ENCODE measurements around the gene STAG3.
"Not testable (repeated sequence)": the region's sequence is repeated elsewhere in the genome, so short reads cannot be mapped to it uniquely, and the experiment has no call there.

STAG3 gene

GRCh38 chr7:100220586-100221230, 43.0 kb downstream of the STAG3 start:
- in situ Hi-C loops (cut with MboI; ENCODE audit: low sequenced_read_pairs, unreplicated experiment) = no loop called here

DNA sequence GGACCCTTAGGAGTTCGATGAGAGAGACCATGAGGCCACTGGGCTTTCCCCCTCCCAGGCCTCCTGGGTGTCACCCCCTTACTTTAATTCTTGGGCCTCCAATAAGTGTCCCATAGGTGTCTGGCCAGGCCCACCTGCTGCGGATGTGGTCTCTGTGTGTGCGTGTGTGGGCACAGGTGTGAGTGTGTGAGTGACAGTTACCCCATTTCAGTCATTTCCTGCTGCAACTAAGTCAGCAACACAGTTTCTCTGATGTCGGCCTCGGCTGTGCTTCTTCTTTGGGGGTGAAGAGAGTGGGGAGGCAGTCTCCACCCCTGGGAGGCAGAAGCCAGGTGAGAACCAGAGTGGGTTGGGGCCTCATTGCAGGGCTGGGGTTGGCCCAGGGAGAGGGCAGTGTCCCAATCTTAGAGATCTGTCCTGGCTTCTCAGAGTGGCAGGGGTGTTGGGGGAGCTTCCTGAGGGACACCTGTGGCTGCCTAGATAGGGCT, 43.6 kb downstream of the STAG3 start:
- in situ Hi-C loops (cut with MboI; ENCODE audit: low sequenced_read_pairs, unreplicated experiment) = no loop called here
- DNase-seq (ENCODE audit: low spot score) = peak; percentile 84
- no peak for TF ChIP-seq CTCF (IDR thresholded peaks at IDR 0.05; ENCODE audit: borderline replicate concordance, control extremely low read depth, extremely low read depth, insufficient read depth, missing control alignments)

More at GRCh38 chr7:100220586-100221230, 43.0 kb downstream of the STAG3 start:
- no peak for TF ChIP-seq CTCF (IDR thresholded peaks at IDR 0.05; ENCODE audit: borderline replicate concordance, control extremely low read depth, extremely low read depth, insufficient read depth, missing control alignments)
- DNase-seq (ENCODE audit: low spot score) = no peak

GRCh38 chr7:100221767-100222444, 44.2 kb downstream of the STAG3 start:
- in situ Hi-C loops (cut with MboI; ENCODE audit: low sequenced_read_pairs, unreplicated experiment) = no loop called here
- no peak for TF ChIP-seq CTCF (IDR thresholded peaks at IDR 0.05; ENCODE audit: borderline replicate concordance, control extremely low read depth, extremely low read depth, insufficient read depth, missing control alignments)
- peak; percentile 51 for DNase-seq (ENCODE audit: low spot score)

GRCh38 chr7:100222445-100223132, 44.9 kb downstream of the STAG3 start:
- DNase-seq (ENCODE audit: low spot score) = no peak
- no peak for TF ChIP-seq CTCF (IDR thresholded peaks at IDR 0.05; ENCODE audit: borderline replicate concordance, control extremely low read depth, extremely low read depth, insufficient read depth, missing control alignments)
- in situ Hi-C loops (cut with MboI; ENCODE audit: low sequenced_read_pairs, unreplicated experiment) = no loop called here

GRCh38 chr7:100223376-100223927, 45.7 kb downstream of the STAG3 start:
- DNase-seq (ENCODE audit: low spot score); in situ Hi-C loops (cut with MboI; ENCODE audit: low sequenced_read_pairs, unreplicated experiment): not testable (repeated sequence)

- DNase-seq (ENCODE audit: low spot score) = not testable (repeated sequence)
These were observed 47.2 kb downstream of the STAG3 start for GRCh38 chr7:100224891-100225290.

DNA sequence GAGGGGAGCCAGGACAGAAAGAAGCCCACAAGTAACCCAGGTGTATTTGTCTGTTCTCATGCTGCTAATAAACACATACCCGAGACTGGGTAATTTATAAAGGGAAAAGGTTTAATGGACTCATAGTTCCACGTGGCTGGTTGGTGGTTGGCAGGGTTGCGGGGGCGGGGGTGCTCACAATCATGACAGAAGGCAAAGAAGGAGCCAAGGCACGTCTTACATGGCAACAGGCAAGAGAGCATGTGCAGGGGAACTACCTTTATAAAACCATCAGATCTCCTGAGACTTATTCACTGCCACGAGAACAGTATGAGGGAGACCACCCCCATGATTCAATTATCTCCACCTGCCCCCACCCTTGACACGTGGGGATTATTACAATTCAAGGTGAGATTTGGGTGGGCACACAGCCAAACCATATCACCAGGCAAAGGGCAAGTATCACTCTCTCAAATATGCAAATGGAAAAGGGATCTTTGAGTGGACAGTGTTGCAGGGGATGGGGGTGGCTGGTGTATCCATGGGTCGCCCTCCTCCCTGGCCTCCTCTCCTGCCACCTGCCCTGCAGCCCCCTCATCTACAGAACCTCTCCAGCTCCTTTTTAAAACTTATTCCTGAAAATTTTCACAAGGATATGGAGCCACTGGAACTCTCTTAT, 57.1 kb downstream of the STAG3 start:
- DNase-seq (ENCODE audit: low spot score); in situ Hi-C loops (cut with MboI; ENCODE audit: low sequenced_read_pairs, unreplicated experiment): not testable (repeated sequence)

More at GRCh38 chr7:100224891-100225290, 47.2 kb downstream of the STAG3 start:
- in situ Hi-C loops (cut with MboI; ENCODE audit: low sequenced_read_pairs, unreplicated experiment) = not testable (repeated sequence)

DNA sequence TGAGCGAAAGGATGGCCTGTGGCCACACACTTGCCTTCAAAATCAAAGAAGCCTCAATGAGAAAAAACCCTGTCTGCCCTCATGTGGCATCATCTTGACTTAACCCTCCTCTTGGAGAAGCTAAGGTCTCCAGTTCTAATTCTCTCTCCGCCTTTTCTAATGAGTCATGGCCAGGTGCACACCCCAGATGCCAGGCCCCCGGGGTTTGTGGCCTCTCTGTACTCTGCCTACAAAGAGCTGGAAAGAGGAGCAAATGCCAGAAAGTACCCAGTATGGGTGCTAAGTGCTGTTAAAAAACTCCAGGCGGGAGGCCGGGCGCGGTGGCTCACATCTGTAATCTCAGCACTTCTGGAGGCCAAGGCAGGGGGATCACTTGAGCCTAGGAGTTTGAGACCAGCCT, 62.3 kb downstream of the STAG3 start:
- in situ Hi-C loops (cut with MboI; ENCODE audit: low sequenced_read_pairs, unreplicated experiment) = not testable (repeated sequence)

GRCh38 chr7:100243385-100243784, 65.7 kb downstream of the STAG3 start:
- peak; percentile 85 for DNase-seq (ENCODE audit: low spot score)
- in situ Hi-C loops (cut with MboI; ENCODE audit: low sequenced_read_pairs, unreplicated experiment) = not testable (repeated sequence)

More for the DNA sequence above, 62.3 kb downstream of the STAG3 start:
- DNase-seq (ENCODE audit: low spot score) = not testable (repeated sequence)

- in situ Hi-C loops (cut with MboI; ENCODE audit: low sequenced_read_pairs, unreplicated experiment); DNase-seq (ENCODE audit: low spot score): not testable (repeated sequence)
These were observed 67.4 kb downstream of the STAG3 start for GRCh38 chr7:100244988-100245605.

DNA sequence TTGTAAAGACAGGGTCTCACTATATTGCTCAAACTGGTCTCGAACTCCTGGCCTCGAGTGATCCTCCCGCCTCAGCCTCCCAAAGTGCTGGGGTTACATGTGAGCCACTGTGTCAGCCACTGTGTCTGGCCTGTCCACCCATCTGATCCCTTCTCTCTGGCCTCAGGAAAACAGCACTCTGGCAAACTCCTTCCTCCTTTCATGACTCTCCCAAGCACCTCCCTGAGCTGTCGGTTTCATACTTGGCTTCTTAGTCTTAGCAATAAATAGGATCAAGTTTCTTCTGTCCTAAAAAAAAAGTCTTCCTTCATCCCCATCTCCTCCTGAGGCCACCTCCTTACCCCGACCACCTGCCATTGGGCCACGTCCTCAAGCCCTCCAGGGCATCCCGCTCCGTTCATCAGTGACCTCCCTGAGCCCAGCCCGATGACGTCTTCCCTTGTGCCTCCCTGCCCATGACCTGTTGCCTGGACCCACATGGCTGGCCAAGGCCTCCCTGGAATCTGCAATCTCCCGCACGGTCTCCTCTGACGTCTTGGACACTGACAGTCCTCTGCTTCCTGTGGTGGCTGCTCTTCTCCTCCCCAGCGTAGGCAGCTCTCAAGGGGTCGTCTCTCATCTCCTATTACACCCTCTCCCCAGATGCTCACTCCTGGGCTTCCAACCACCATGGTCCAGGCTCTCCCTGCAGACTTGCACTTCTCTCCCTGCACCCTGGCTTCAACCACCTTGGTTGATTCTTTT, 68.6 kb downstream of the STAG3 start:
- in situ Hi-C loops (cut with MboI; ENCODE audit: low sequenced_read_pairs, unreplicated experiment); DNase-seq (ENCODE audit: low spot score): not testable (repeated sequence)
